LoVo (cell line): Measurements from ENCODE around the gene GNAS.

Experiments used
- DNase-seq: peaks from one replicate; pipeline ENCODE4 v3.0.0-alpha.2; 2016; ENCODE audit warnings: low spot score

Gene GNAS

DNA sequence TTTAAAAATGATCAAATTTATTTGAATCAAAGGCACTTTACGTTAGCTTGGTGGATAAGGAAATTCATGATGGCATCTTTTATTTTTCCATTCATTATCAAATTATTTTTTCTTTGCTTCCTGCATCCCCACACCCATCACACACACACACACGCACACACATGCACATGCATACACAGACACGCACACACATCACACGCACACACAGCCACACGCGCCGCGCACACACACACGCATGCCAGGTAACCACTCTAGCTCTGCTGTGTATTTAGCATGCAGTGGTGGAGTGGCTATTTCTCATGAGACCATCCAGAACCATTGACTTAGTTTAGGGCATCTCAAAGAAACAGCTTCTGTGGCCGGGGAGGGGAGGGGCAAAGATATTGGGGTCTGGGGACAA lies 47.0 kb downstream of the GNAS start:
- no peak for DNase-seq

GRCh38 chr20:58900397-58900796 lies 47.9 kb downstream of the GNAS start:
- DNase-seq, result no peak

GRCh38 chr20:58901488-58902402 lies 49.2 kb downstream of the GNAS start:
- DNase-seq, result no peak

DNA sequence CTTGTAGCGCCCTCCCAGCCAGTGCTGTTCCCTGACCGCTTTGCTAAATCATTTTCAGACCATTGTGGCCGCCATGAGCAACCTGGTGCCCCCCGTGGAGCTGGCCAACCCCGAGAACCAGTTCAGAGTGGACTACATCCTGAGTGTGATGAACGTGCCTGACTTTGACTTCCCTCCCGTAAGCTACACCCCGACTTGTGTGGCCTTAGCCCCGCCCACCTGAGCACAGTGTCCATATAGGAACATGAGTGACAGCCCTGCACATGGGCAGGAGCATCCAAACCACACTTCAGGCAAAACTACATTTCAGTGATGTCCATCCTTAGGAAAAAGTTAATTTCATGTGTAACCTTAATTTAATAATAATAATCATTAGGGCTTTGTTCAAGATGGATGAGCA lies 51.1 kb downstream of the GNAS start:
- no peak for DNase-seq

- DNase-seq, result no peak
Observed at GRCh38 chr20:58905236-58905635, 52.7 kb downstream of the GNAS start.

GRCh38 chr20:58906111-58906510 lies 53.6 kb downstream of the GNAS start:
- DNase-seq, result no peak

- DNase-seq, result no peak
Observed at GRCh38 chr20:58906894-58907293, 54.4 kb downstream of the GNAS start.

- peak; percentile 13 for DNase-seq
Observed at GRCh38 chr20:58907320-58908137, 55.0 kb downstream of the GNAS start.

DNA sequence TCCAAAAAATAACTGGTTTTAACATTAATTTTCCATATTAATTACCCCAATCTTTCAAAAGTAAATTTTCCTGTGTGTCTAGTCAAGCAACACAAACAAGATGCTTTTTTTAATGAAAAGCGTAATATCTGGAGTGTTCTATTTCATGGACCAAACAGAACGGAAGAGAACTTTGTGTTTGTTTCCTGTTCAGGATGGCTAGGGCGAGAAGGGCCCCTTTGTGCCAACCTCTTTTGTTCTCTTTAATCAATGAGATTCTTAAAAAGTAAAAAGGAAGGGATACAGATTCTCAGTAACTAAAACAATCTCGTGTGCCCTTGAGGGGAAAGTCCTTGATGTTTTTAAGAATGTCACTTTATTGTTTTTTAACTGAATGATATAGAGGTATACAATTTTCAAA lies 55.7 kb downstream of the GNAS start:
- DNase-seq, result no peak

DNA sequence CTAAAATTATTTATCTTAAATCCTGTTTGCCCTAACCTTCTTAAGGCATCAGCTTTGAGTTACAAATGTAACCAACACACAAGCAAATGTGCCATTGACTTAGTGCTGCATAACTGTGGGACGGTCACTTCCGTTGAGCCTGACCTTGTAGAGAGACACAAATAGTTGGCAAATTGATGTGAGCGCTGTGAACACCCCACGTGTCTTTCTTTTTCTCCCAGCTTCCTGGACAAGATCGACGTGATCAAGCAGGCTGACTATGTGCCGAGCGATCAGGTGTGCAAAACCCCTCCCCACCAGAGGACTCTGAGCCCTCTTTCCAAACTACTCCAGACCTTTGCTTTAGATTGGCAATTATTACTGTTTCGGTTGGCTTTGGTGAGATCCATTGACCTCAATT lies 56.4 kb downstream of the GNAS start:
- DNase-seq, result no peak

DNA sequence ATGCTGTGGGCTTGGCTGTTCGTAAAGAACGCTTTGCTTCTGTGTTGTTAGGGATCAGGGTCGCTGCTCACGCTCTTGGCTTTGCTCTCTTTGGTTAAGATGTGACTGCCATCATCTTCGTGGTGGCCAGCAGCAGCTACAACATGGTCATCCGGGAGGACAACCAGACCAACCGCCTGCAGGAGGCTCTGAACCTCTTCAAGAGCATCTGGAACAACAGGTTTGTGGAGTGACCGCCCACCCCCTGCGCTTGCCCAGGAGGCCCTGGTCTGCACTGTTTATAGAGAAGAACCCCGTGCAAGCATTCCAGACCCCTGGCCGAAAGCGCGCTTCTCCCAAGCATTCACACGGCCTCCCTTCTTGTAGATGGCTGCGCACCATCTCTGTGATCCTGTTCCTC lies 57.1 kb downstream of the GNAS start:
- DNase-seq, result no peak

GRCh38 chr20:58910473-58910872 lies 58.0 kb downstream of the GNAS start:
- DNase-seq, result no peak

GRCh38 chr20:58911309-58911708 lies 58.8 kb downstream of the GNAS start:
- no peak for DNase-seq

GRCh38 chr20:58911970-58912369 lies 59.5 kb downstream of the GNAS start:
- no peak for DNase-seq

- DNase-seq, result no peak
Observed at GRCh38 chr20:58913079-58913478, 60.6 kb downstream of the GNAS start.

DNA sequence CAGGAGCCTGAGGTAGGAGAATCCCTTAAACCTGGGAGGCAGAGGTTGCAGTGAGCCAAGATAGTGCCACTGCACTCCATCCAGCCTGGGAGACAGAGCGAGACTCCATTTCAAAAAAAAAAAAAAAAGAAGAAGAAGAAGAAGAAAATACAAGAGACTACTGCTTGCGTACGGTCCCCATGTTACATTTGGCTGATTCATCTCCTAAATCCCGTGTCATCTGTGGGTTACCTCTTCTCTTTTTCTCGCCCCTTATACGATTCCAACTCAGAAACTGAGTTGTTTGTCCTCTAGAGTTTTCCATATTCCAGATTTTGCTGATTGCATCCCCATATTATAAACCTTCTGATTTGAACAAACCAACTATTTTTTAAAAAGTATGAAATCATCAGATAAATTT lies 66.1 kb downstream of the GNAS start:
- no peak for DNase-seq

GRCh38 chr20:58921564-58921963 lies 69.0 kb downstream of the GNAS start:
- no peak for DNase-seq

DNA sequence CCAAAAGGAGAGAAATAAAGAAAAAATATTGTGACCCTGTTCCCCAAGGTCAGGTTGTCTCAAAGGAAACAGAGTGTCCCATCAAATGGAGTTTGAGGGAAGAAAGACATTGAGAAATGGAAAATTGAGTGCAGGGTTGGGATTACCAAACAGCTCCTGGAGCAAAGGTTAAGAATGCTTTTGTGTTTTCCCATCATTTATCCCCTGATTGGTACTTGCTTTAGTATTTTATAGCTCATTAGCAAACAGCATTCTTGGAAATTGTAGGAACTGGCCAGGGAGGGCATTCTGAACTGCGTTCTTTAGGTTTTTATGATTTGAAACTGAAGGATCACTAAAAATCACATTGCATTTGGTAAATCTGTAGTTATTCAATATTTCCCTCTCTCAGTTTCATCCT lies 69.5 kb downstream of the GNAS start:
- no peak for DNase-seq

- DNase-seq, result no peak
Observed at GRCh38 chr20:58923117-58923712, 70.7 kb downstream of the GNAS start.

- no peak for DNase-seq
Observed at GRCh38 chr20:58926802-58927489, 74.4 kb downstream of the GNAS start.

GRCh38 chr20:58927490-58928061 lies 75.1 kb downstream of the GNAS start:
- no peak for DNase-seq

DNA sequence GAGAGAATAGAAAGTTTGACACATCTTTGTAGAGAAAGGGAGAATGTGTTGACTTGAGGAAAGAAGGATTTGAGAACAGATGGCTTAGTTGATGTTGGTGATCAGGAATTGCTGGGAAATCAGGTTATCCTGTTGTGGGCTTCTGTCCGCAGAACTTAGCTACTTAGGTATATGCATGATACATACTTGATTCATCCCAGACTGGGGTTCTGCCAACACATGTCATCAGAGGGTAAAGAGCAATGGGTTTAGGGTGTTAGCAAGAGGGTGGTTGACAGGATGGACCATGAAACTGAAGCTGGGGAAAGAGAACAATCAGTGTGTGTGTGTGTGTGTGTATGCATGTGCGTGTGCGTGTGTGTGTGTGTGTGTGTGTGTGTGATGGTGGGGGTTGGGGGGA lies 78.0 kb downstream of the GNAS start:
- no peak for DNase-seq
